GM12891 (cell line): ENCODE measurements around the gene FAM241A.

Experiments used
- POLR2A ChIP-seq: IDR thresholded peaks from 2 replicates; pipeline ENCODE4 v1.6.1; 2011; ENCODE audit warnings: low read depth, low read length, control low read depth
- POLR2AphosphoS5 ChIP-seq: IDR thresholded peaks from 2 replicates; pipeline ENCODE4 v1.6.1; 2011; ENCODE audit warnings: low read depth, low read length, control low read depth

DNA sequence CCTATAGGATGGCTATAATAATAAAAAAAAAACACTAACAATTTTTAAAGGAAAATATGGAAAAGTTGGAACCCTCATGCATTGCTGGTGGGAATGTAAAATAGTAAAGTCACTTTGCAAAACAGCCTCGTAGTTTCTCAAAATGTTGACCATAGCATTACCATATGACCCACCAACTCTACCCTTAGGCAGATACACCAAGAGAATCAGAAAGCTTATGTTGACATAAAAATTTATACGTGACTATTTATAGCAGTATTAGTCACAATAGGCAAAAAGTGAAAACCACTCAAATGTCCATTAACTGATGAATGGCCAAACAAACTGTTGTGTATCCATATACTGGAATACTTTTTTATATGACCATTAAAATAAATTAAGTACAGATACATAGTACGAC, 19.8 kb upstream of the FAM241A start:
- TF ChIP-seq POLR2AphosphoS5, result no peak
- TF ChIP-seq POLR2A, result no peak
